MM.1S (cell line): ENCODE data around the gene SERPINB6.

ENCODE experiments used
- DNase-seq: peaks from one replicate; pipeline ENCODE4 v3.0.0-alpha.2; 2015
- H2AFZ ChIP-seq: fragments of 300-600 bp; sonication (generic); 2 replicates; pipeline ENCODE4 v1.6.0; 2016; ENCODE audit warnings: antibody characterized with exemption, low read length
- H3F3A ChIP-seq: fragments of 300-600 bp; sonication (generic); 2 replicates; pipeline ENCODE4 v1.6.1; 2016; ENCODE audit warnings: mild to moderate bottlenecking, antibody characterized with exemption, low read length, moderate library complexity, mixed read lengths; ENCODE audit not compliant: insufficient read depth
- H3K27ac ChIP-seq: fragments of 300-600 bp; sonication (generic); 2 replicates; pipeline ENCODE4 v1.5.1; 2016; ENCODE audit warnings: mild to moderate bottlenecking, low read length
- H3K27me3 ChIP-seq: fragments of 300-600 bp; sonication (generic); replicated peaks from 2 replicates; pipeline ENCODE4 v1.6.0; 2016; ENCODE audit warnings: low read length; ENCODE audit not compliant: insufficient read depth
- H3K36me3 ChIP-seq: fragments of 300-600 bp; sonication (generic); replicated peaks from 2 replicates; pipeline ENCODE4 v1.6.1; 2016; ENCODE audit warnings: mild to moderate bottlenecking, low read length, mixed read lengths; ENCODE audit not compliant: insufficient read depth
- H3K4me1 ChIP-seq: fragments of 300-600 bp; sonication (generic); 2 replicates; pipeline ENCODE4 v1.6.1; 2016; ENCODE audit warnings: low read length, mixed read lengths
- H3K4me2 ChIP-seq: fragments of 300-600 bp; sonication (generic); 2 replicates; pipeline ENCODE4 v1.6.0; 2016; ENCODE audit warnings: low read depth, low read length
- H3K4me3 ChIP-seq: fragments of 300-600 bp; sonication (generic); 2 replicates; pipeline ENCODE4 v1.5.1; 2016; ENCODE audit warnings: low read length, mixed read lengths
- H3K79me2 ChIP-seq: fragments of 300-600 bp; sonication (generic); 2 replicates; pipeline ENCODE4 v1.6.1; 2016; ENCODE audit warnings: mixed run types, low read length, mixed read lengths
- H3K9ac ChIP-seq: fragments of 300-600 bp; sonication (generic); 2 replicates; pipeline ENCODE4 v1.6.1; 2016; ENCODE audit warnings: low read length, mixed read lengths
- H3K9me2 ChIP-seq: fragments of 300-600 bp; sonication (generic); replicated peaks from 2 replicates; pipeline ENCODE4 v1.6.1; 2016; ENCODE audit warnings: mild to moderate bottlenecking, low read length, mixed read lengths; ENCODE audit not compliant: insufficient read depth
- H3K9me3 ChIP-seq: fragments of 300-600 bp; sonication (generic); replicated peaks from 2 replicates; pipeline ENCODE4 v1.6.1; 2016; ENCODE audit warnings: mild to moderate bottlenecking, low read length, mixed read lengths; ENCODE audit not compliant: insufficient read depth
- H4K20me1 ChIP-seq: fragments of 300-600 bp; sonication (generic); 2 replicates; pipeline ENCODE4 v1.6.1; 2016; ENCODE audit warnings: mild to moderate bottlenecking, low read length, moderate library complexity, mixed read lengths; ENCODE audit not compliant: insufficient read depth
- EZH2 ChIP-seq: fragments of 300-600 bp; sonication (generic); optimal IDR thresholded peaks from 2 replicates; pipeline ENCODE3; 2017; ENCODE audit warnings: low read depth, mild to moderate bottlenecking, antibody characterized with exemption, low read length, mixed read lengths
- EZH2phosphoT487 ChIP-seq: fragments of 300-600 bp; sonication (generic); IDR thresholded peaks from 2 replicates; pipeline ENCODE4 v1.6.1; 2018; ENCODE audit warnings: antibody characterized with exemption, low read length
- TF ChIP-seq, protein P1 (sequence below): fragments of 300-600 bp; sonication (generic); IDR thresholded peaks from 2 replicates; pipeline ENCODE4 v1.5.1; 2016; ENCODE audit warnings: antibody characterized with exemption, low read length, mixed read lengths

The SERPINB6 gene

GRCh38 chr6:2960935-2961334, 10.4 kb downstream of the SERPINB6 start:
- no peak overlapping the region for H3K4me3 ChIP-seq
- H3K9me2 ChIP-seq = no peaks in the 10 kb centered on the region
- no peaks in the 10 kb centered on the region for H3K9me3 ChIP-seq
- no peaks in the 10 kb centered on the region for H3K79me2 ChIP-seq
- no peak overlapping the region for H3K4me2 ChIP-seq
- H3K27ac ChIP-seq = no peak overlapping the region
- no peaks in the 10 kb centered on the region for H3K36me3 ChIP-seq
- no peak overlapping the region for H3K9ac ChIP-seq
- no peak overlapping the region for H2AFZ ChIP-seq
- no peak for TF ChIP-seq EZH2
- TF ChIP-seq, protein P1, sequence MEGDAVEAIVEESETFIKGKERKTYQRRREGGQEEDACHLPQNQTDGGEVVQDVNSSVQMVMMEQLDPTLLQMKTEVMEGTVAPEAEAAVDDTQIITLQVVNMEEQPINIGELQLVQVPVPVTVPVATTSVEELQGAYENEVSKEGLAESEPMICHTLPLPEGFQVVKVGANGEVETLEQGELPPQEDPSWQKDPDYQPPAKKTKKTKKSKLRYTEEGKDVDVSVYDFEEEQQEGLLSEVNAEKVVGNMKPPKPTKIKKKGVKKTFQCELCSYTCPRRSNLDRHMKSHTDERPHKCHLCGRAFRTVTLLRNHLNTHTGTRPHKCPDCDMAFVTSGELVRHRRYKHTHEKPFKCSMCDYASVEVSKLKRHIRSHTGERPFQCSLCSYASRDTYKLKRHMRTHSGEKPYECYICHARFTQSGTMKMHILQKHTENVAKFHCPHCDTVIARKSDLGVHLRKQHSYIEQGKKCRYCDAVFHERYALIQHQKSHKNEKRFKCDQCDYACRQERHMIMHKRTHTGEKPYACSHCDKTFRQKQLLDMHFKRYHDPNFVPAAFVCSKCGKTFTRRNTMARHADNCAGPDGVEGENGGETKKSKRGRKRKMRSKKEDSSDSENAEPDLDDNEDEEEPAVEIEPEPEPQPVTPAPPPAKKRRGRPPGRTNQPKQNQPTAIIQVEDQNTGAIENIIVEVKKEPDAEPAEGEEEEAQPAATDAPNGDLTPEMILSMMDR = no peak
- no peak for TF ChIP-seq EZH2phosphoT487
- no peaks in the 10 kb centered on the region for H3F3A ChIP-seq
- H3K27me3 ChIP-seq = no peaks in the 10 kb centered on the region
- peaks cover 5% of the 10 kb centered on the region for H3K4me1 ChIP-seq
- H4K20me1 ChIP-seq = no peaks in the 10 kb centered on the region
- no peak for DNase-seq

- Histone ChIP-seq H4K20me1 (no peaks in the 10 kb centered on the region), H3K4me3 (no peak overlapping the region), H3F3A (no peaks in the 10 kb centered on the region), H3K9me2 (no peaks in the 10 kb centered on the region), H3K4me2 (no peak overlapping the region), H3K27me3 (no peaks in the 10 kb centered on the region), H3K79me2 (no peaks in the 10 kb centered on the region), H3K9ac (no peak overlapping the region), H3K9me3 (no peaks in the 10 kb centered on the region), H3K27ac (no peak overlapping the region), H2AFZ (no peak overlapping the region), H3K4me1 (peaks cover 5% of the 10 kb centered on the region), H3K36me3 (no peaks in the 10 kb centered on the region)
- no peak for DNase-seq
- TF ChIP-seq EZH2 = no peak
- TF ChIP-seq, protein P1 = no peak
- TF ChIP-seq EZH2phosphoT487 = no peak
Measured at GRCh38 chr6:2959909-2960719, 11.3 kb downstream of the SERPINB6 start.

- Histone ChIP-seq H3K4me2 (no peak overlapping the region), H3F3A (no peaks in the 10 kb centered on the region)
- TF ChIP-seq EZH2phosphoT487 = no peak
- TF ChIP-seq, protein P1 = no peak
- TF ChIP-seq EZH2 = no peak
Measured at GRCh38 chr6:2958776-2959175, 12.6 kb downstream of the SERPINB6 start.

More at GRCh38 chr6:2958776-2959175, 12.6 kb downstream of the SERPINB6 start:
- DNase-seq = no peak
- Histone ChIP-seq H2AFZ (no peak overlapping the region), H3K4me3 (no peak overlapping the region), H3K9me3 (no peaks in the 10 kb centered on the region), H3K9me2 (no peaks in the 10 kb centered on the region), H4K20me1 (no peaks in the 10 kb centered on the region), H3K36me3 (no peaks in the 10 kb centered on the region), H3K27me3 (no peaks in the 10 kb centered on the region), H3K79me2 (no peaks in the 10 kb centered on the region), H3K9ac (no peak overlapping the region), H3K27ac (no peak overlapping the region), H3K4me1 (peaks cover 5% of the 10 kb centered on the region)
